IMR-90 (cell line): ENCODE data around the gene IKBKE. TPM values are rescaled to one million over a fixed set of nuclear protein-coding genes. Genes with fewer than 3 reads are reported as not detected.
A peak's percentile ranks its signal among the peaks of the same experiment; 100 is the strongest.

ENCODE experiments used
- ATAC-seq: fragments of 200-7000 bp; cut with Tn5 transposase; 2 replicates; pipeline ENCODE4 v1.9.1; 2020; ENCODE audit warnings: low read depth, mild to moderate bottlenecking, moderate library complexity
- BruUV-seq: library from RNA; stranded (reverse); fragments of 400-500 nt; replicated peaks from 2 replicates; lab custom pipeline; 2021; lab: Mats Ljungman, UMichigan
- CTCF ChIA-PET: fragments of 300-600 bp; formaldehyde crosslinking; extraction: SDS; loops from one replicate; lab custom pipeline; 2021; ENCODE audit warnings: antibody characterized with exemption; lab: Yijun Ruan, JAX
- POLR2A ChIA-PET: fragments of 300-600 bp; sonication (Branson Sonifier 250); formaldehyde crosslinking; loops from one replicate; lab custom pipeline; 2022; ENCODE audit warnings: antibody characterized with exemption; ENCODE audit not compliant: unreplicated experiment; lab: Charles Lee
- DNase-seq: peaks from one replicate; pipeline ENCODE4 v3.0.0; 2013
- H2AFZ ChIP-seq: replicated peaks from 2 replicates; pipeline ENCODE3; 2013; ENCODE audit warnings: low read length, mild to moderate bottlenecking; ENCODE audit not compliant: poor library complexity
- H2AK5ac ChIP-seq: 2 replicates; pipeline ENCODE4 v1.6.1; 2013; ENCODE audit warnings: low read depth, low read length, inconsistent platforms
- H2AK9ac ChIP-seq: replicated peaks from 2 replicates; pipeline ENCODE3; 2013; ENCODE audit warnings: mild to moderate bottlenecking, low read depth, low read length, moderate library complexity; ENCODE audit not compliant: poor library complexity
- H2BK120ac ChIP-seq: 2 replicates; pipeline ENCODE4 v1.6.1; 2013; ENCODE audit warnings: low read depth, low read length, inconsistent platforms
- H2BK15ac ChIP-seq: 3 replicates; pipeline ENCODE4 v1.6.1; 2013; ENCODE audit warnings: low read depth, low read length, inconsistent platforms
- H2BK20ac ChIP-seq: 2 replicates; pipeline ENCODE4 v1.6.1; 2013; ENCODE audit warnings: low read depth, mild to moderate bottlenecking, inconsistent platforms, low read length, moderate library complexity
- H2BK5ac ChIP-seq: 2 replicates; pipeline ENCODE4 v1.6.1; 2013; ENCODE audit warnings: mild to moderate bottlenecking, low read depth, low read length, inconsistent platforms; ENCODE audit not compliant: poor library complexity, severe bottlenecking
- H3K14ac ChIP-seq: replicated peaks from 2 replicates; pipeline ENCODE4 v1.6.1; 2013; ENCODE audit warnings: low read depth, low read length, inconsistent platforms
- H3K18ac ChIP-seq: 2 replicates; pipeline ENCODE4 v1.6.1; 2013; ENCODE audit warnings: low read depth, low read length, control low read depth
- H3K23ac ChIP-seq: 2 replicates; pipeline ENCODE4 v1.6.1; 2013; ENCODE audit warnings: low read depth, low read length, inconsistent platforms
- H3K27ac ChIP-seq: 2 replicates; pipeline ENCODE4 v1.5.1; 2013; ENCODE audit warnings: mild to moderate bottlenecking, control low read depth, low read length; ENCODE audit not compliant: insufficient read depth
- H3K27me3 ChIP-seq: 2 replicates; pipeline ENCODE4 v1.6.1; 2013; ENCODE audit warnings: low read length; ENCODE audit not compliant: control insufficient read depth, insufficient read depth
- H3K36me3 ChIP-seq: 2 replicates; pipeline ENCODE4 v1.6.1; 2013; ENCODE audit warnings: low read length, mixed read lengths; ENCODE audit not compliant: control insufficient read depth, insufficient read depth
- H3K4ac ChIP-seq: 2 replicates; pipeline ENCODE4 v1.6.1; 2013; ENCODE audit warnings: low read depth, low read length, inconsistent platforms
- H3K4me1 ChIP-seq: 2 replicates; pipeline ENCODE4 v1.6.1; 2013; ENCODE audit warnings: low read length, mixed read lengths; ENCODE audit not compliant: control insufficient read depth, insufficient read depth
- H3K4me2 ChIP-seq: 2 replicates; pipeline ENCODE4 v1.6.1; 2013; ENCODE audit warnings: low read depth, mild to moderate bottlenecking, control low read depth, low read length, moderate library complexity
- H3K4me3 ChIP-seq: 2 replicates; pipeline ENCODE4 v1.5.1; 2013; ENCODE audit warnings: low read depth, mild to moderate bottlenecking, control low read depth, low read length, moderate library complexity; ENCODE audit not compliant: insufficient read depth
- H3K56ac ChIP-seq: 2 replicates; pipeline ENCODE4 v1.6.1; 2013; ENCODE audit warnings: low read length, inconsistent platforms; ENCODE audit not compliant: insufficient read depth; ENCODE audit errors: extremely low read depth
- H3K79me1 ChIP-seq, 2 experiments: 2 replicates each; pipeline ENCODE4 v1.6.1; 2013; ENCODE audit warnings: low read length in 2 of 2, inconsistent platforms in 1 of 2, low read depth in 1 of 2
- H3K9ac ChIP-seq: 2 replicates; pipeline ENCODE4 v1.6.1; 2013; ENCODE audit warnings: low read depth, low read length, control low read depth
- H3K9me1 ChIP-seq: 2 replicates; pipeline ENCODE4 v1.6.1; 2013; ENCODE audit warnings: low read length, inconsistent platforms; ENCODE audit not compliant: insufficient read depth
- H3K9me3 ChIP-seq: 2 replicates; pipeline ENCODE4 v1.6.1; 2013; ENCODE audit warnings: low read length; ENCODE audit not compliant: control insufficient read depth, insufficient read depth
- H4K20me1 ChIP-seq: 2 replicates; pipeline ENCODE4 v1.6.1; 2013; ENCODE audit warnings: low read length, inconsistent platforms; ENCODE audit not compliant: insufficient read depth
- H4K5ac ChIP-seq: 2 replicates; pipeline ENCODE4 v1.6.1; 2013; ENCODE audit warnings: mild to moderate bottlenecking, low read depth, low read length, control low read depth
- H4K8ac ChIP-seq, 2 experiments: 2 replicates each; pipeline ENCODE4 v1.6.1; 2013; ENCODE audit warnings: low read depth in 2 of 2, low read length in 2 of 2, control low read depth in 1 of 2, inconsistent platforms in 1 of 2
- H4K91ac ChIP-seq: 2 replicates; pipeline ENCODE4 v1.6.1; 2013; ENCODE audit warnings: low read depth, low read length, inconsistent platforms; ENCODE audit not compliant: insufficient read depth
- BHLHE40 ChIP-seq: fragments of 150-350 bp; IDR thresholded peaks from 2 replicates; pipeline ENCODE4 v1.6.1; 2016; ENCODE audit warnings: mild to moderate bottlenecking, low read depth, low read length
- CEBPB ChIP-seq: IDR thresholded peaks from 2 replicates; pipeline ENCODE4 v1.6.1; 2012; ENCODE audit warnings: low read depth, low read length, improper control_type of control experiment
- CHD1 ChIP-seq: IDR thresholded peaks from 2 replicates; pipeline ENCODE4 v1.6.1; 2012; ENCODE audit warnings: low read depth, low read length, improper control_type of control experiment
- CTCF ChIP-seq: conservative IDR thresholded peaks from 2 replicates; pipeline ENCODE4 v1.5.1; 2012; ENCODE audit warnings: mild to moderate bottlenecking, low read depth, low read length, improper control_type of control experiment
- FOS ChIP-seq: fragments of 150-350 bp; IDR thresholded peaks from 2 replicates; pipeline ENCODE4 v1.6.1; 2016; ENCODE audit warnings: low read depth, low read length
- MAFK ChIP-seq: IDR thresholded peaks from 2 replicates; pipeline ENCODE4 v1.6.1; 2012; ENCODE audit warnings: low read depth, low read length, improper control_type of control experiment
- MXI1 ChIP-seq: IDR thresholded peaks from 2 replicates; pipeline ENCODE4 v1.6.1; 2012; ENCODE audit warnings: low read depth, mild to moderate bottlenecking, low read length, moderate library complexity, borderline replicate concordance
- NFE2L2 ChIP-seq: fragments of 150-350 bp; IDR thresholded peaks from 2 replicates; pipeline ENCODE4 v1.6.1; 2016; ENCODE audit warnings: low read depth, mild to moderate bottlenecking, low read length
- POLR2A ChIP-seq: IDR thresholded peaks from 2 replicates; pipeline ENCODE4 v1.6.1; 2012; ENCODE audit warnings: mild to moderate bottlenecking, low read depth, low read length
- RAD21 ChIP-seq: IDR thresholded peaks from 2 replicates; pipeline ENCODE4 v1.6.1; 2012; ENCODE audit warnings: low read length, improper control_type of control experiment
- RCOR1 ChIP-seq: IDR thresholded peaks from 2 replicates; pipeline ENCODE4 v1.6.1; 2012; ENCODE audit warnings: mild to moderate bottlenecking, low read length, improper control_type of control experiment; ENCODE audit not compliant: insufficient replicate concordance
- RFX5 ChIP-seq: IDR thresholded peaks from 2 replicates; pipeline ENCODE4 v1.8.0; 2012; ENCODE audit warnings: low read depth, mild to moderate bottlenecking, low read length, moderate library complexity
- SMC3 ChIP-seq: fragments of 150-350 bp; IDR thresholded peaks from 2 replicates; pipeline ENCODE4 v1.6.1; 2016; ENCODE audit warnings: low read depth, mild to moderate bottlenecking, antibody characterized with exemption, low read length, moderate library complexity
- WGBS, 2 experiments: methylation state at CpG; one replicate each; pipeline versions ENCODE4 v1.1.5 to v1.1.7; 2013; ENCODE audit warnings: missing lambda C conversion rate in 2 of 2; ENCODE audit not compliant: insufficient read length in 1 of 2; ENCODE audit errors: extremely low coverage in 2 of 2; 5-methylcytosine and 5-hydroxymethylcytosine counted together
- dilution Hi-C: fragments of 300-500 bp; cut with HindIII; formaldehyde crosslinking; loops from one replicate; pipeline ENCODE4 v1.14.3; 2018; ENCODE audit warnings: low sequenced_read_pairs; ENCODE audit not compliant: unreplicated experiment
- in situ Hi-C: fragments of 300-500 bp; cut with MboI; formaldehyde crosslinking; loops from 3 replicates; pipeline ENCODE4 v1.14.3; 2019; ENCODE audit warnings: low sequenced_read_pairs, inconsistent platforms, mixed read lengths
- intact Hi-C: fragments of 100-400 bp; cut with micrococcal nuclease; formaldehyde crosslinking; loops from 2 replicates; pipeline ENCODE4 v1.10.0; 2022
- polyA plus RNA-seq, 3 experiments: library from polyadenylated mRNA; depleted of rRNA; stranded (reverse); fragments of >200 nt; gene quantifications; 2 replicates each; pipeline ENCODE4 v1.2.3, GENCODE V29; 2012; ENCODE audit warnings: low replicate concordance in 1 of 3
- total RNA-seq: library from RNA; depleted of rRNA; stranded (reverse); fragments of >200 nt; gene quantifications from 2 replicates; pipeline ENCODE4 v1.2.3, GENCODE V29; 2012
- TF ChIP-seq, protein P1 (sequence below): fragments of 150-350 bp; IDR thresholded peaks from 2 replicates; pipeline ENCODE4 v1.6.1; 2016; ENCODE audit warnings: low read depth, mild to moderate bottlenecking, low read length, moderate library complexity, borderline replicate concordance
- TF ChIP-seq, protein P2 (sequence below): fragments of 150-350 bp; IDR thresholded peaks from 2 replicates; pipeline ENCODE4 v1.6.1; 2017; ENCODE audit warnings: mild to moderate bottlenecking, antibody characterized with exemption, low read length, low read depth

The IKBKE gene
- total and polyA plus RNA-seq, 2 of the 4 experiments (the other 2 are of a cell fraction) = 20.3 to 24.0 TPM

GRCh38 chr1:206504363-206504713 lies 34.1 kb downstream of the IKBKE start:
- dilution Hi-C loops = no loop called here

More at GRCh38 chr1:206504363-206504713, 34.1 kb downstream of the IKBKE start:
- no peak overlapping the region for H3K56ac ChIP-seq
- H2AK9ac ChIP-seq = no peak overlapping the region
- no peak overlapping the region for H4K5ac ChIP-seq
- no peak overlapping the region for H3K18ac ChIP-seq
- peak overlapping the region; percentile 10; the same call in 1 of the 2 replicates for H2AK5ac ChIP-seq
- TF ChIP-seq, protein P1, sequence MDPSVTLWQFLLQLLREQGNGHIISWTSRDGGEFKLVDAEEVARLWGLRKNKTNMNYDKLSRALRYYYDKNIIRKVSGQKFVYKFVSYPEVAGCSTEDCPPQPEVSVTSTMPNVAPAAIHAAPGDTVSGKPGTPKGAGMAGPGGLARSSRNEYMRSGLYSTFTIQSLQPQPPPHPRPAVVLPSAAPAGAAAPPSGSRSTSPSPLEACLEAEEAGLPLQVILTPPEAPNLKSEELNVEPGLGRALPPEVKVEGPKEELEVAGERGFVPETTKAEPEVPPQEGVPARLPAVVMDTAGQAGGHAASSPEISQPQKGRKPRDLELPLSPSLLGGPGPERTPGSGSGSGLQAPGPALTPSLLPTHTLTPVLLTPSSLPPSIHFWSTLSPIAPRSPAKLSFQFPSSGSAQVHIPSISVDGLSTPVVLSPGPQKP = no peak
- no peak for TF ChIP-seq FOS
- no peak for TF ChIP-seq MXI1
- TF ChIP-seq CTCF = no peak
- no peak for TF ChIP-seq CHD1
- TF ChIP-seq RCOR1 = no peak
- TF ChIP-seq MAFK = no peak
- no peak for TF ChIP-seq RFX5
- no peak for TF ChIP-seq BHLHE40
- no peak for TF ChIP-seq SMC3
- no peak for TF ChIP-seq RAD21
- TF ChIP-seq POLR2A = no peak
- TF ChIP-seq NFE2L2 = no peak
- TF ChIP-seq, protein P2, sequence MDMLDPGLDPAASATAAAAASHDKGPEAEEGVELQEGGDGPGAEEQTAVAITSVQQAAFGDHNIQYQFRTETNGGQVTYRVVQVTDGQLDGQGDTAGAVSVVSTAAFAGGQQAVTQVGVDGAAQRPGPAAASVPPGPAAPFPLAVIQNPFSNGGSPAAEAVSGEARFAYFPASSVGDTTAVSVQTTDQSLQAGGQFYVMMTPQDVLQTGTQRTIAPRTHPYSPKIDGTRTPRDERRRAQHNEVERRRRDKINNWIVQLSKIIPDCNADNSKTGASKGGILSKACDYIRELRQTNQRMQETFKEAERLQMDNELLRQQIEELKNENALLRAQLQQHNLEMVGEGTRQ = no peak
- TF ChIP-seq CEBPB = no peak
- peak overlapping the region; percentile 37; the same call in 1 of the 2 replicates for H3K4ac ChIP-seq
- no peak overlapping the region for H4K91ac ChIP-seq
- H2BK15ac ChIP-seq = no peak overlapping the region; the same call in 2 of the 3 replicates
- peaks cover 16% of the 10 kb centered on the region for H3K9me1 ChIP-seq
- H3K4me1 ChIP-seq = peaks cover 29% of the 10 kb centered on the region
- no peak overlapping the region; the same call in 1 of the 2 replicates for H3K14ac ChIP-seq
- no peak for ATAC-seq
- intact Hi-C loops = no loop called here
- H4K8ac ChIP-seq = no peak overlapping the region
- H3K9me3 ChIP-seq = no peaks in the 10 kb centered on the region
- DNase-seq = no peak
- no peak overlapping the region for H2AFZ ChIP-seq
- no peak overlapping the region for H2BK20ac ChIP-seq
- peaks cover 0 to 5% of the 10 kb centered on the region in 2 experiments; a peak in 1 of 4 replicates for H3K79me1 ChIP-seq
- no peak overlapping the region for H2BK5ac ChIP-seq
- no peak overlapping the region for H3K4me2 ChIP-seq
- peak overlapping the region; percentile 4; the same call in 1 of the 2 replicates for H2BK120ac ChIP-seq
- H4K20me1 ChIP-seq = 0 out of 2 replicates have a peak, but pooled peaks cover 3% of the 10 kb centered on the region
- in situ Hi-C loops = no loop called here
- H3K23ac ChIP-seq = no peak overlapping the region
- WGBS, 2 experiments = no CpG with 5 or more reads among the region's 3 CpGs
- ChIA-PET CTCF (interaction anchor here (0.6 to 1.0 kb wide), 2 partner anchors 9 to 18 kb away, joined by 3 read pairs; no protein-coding TSS in a partner anchor), POLR2A (no interaction called here)
- no peaks in the 10 kb centered on the region for H3K27me3 ChIP-seq
- H3K9ac ChIP-seq = no peak overlapping the region
- no peak overlapping the region for H3K27ac ChIP-seq
- no peak overlapping the region for H3K4me3 ChIP-seq
- H3K36me3 ChIP-seq = no peaks in the 10 kb centered on the region
- no TSS peak for BruUV-seq
